ENCODE measurements around the gene FBXO36.

The FBXO36 gene

GRCh38 chr2:230050136-230050535 is 127.8 kb downstream of the FBXO36 start:
- TF ChIP-seq CTCF (IDR thresholded peaks at IDR 0.05; ENCODE audit: extremely low read depth, missing control alignments): no peak
- no peak for DNase-seq (ENCODE audit: low spot score)

DNA sequence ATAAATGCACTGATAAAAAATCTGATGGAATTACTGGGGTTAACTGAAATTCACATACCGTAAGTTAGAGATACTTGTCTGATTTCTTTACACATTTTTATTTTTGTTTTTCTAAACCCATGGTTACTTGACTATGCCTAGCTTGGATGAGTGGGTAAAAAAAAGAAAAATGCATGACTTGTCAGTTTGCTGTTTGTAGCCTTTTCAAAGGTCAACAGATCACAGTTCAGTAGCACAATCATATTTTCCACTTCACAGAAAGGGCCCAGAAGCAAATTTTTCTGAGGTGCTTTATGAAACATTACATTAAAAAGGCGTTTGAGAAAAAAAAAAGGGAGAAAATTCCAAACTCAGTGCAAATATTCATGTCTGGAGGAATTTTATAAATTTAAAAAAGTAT is 130.0 kb downstream of the FBXO36 start:
- TF ChIP-seq CTCF (IDR thresholded peaks at IDR 0.05; ENCODE audit: extremely low read depth, missing control alignments): no peak
- no peak for DNase-seq (ENCODE audit: low spot score)

DNA sequence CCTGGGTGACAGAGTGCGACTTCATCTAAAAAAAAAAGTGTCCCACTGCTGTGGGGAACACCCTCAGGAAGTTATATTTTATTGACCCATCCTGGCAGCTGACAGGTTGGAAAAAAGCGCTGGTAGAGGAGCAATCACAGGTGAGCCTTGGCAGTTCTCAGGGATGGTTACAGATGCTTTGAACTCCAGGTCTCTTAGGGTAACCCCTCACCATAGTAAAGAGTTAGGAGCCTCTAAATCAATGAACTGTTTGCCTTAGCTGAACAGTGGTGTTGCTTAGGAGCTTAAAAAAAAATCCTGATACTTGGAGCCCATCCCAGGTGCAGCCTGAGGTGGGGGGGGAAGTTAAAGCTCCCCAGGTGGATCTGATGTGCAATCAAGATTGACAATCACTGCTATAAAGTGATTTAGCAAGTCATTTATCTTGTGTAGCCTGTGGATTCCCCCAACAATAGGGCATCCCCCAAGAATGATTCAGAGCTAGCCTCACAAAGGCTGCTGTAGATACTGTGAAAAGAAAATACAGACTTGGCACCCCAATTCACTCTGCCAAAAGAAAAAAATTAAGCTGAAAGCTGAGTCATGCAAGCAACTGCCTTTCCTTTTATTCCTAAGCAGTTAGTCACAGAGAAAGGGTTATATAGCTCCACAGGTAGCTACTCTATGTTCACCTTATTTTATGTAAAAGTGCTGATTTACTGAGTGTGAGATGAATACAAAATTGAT is 131.6 kb downstream of the FBXO36 start:
- no peak for DNase-seq (ENCODE audit: low spot score)
- no peak for TF ChIP-seq CTCF (IDR thresholded peaks at IDR 0.05; ENCODE audit: extremely low read depth, missing control alignments)

- DNase-seq (ENCODE audit: low spot score): no peak
- no peak for TF ChIP-seq CTCF (IDR thresholded peaks at IDR 0.05; ENCODE audit: extremely low read depth, missing control alignments)
These were observed 138.5 kb downstream of the FBXO36 start for GRCh38 chr2:230060672-230061293.

Data from GM20000 (cell line).